RWPE2 (cell line): ENCODE results near the gene CEP55.
"Not testable (repeated sequence)": the region's sequence is repeated elsewhere in the genome, so short reads cannot be mapped to it uniquely, and the experiment has no call there.

Experiments used
- ATAC-seq: fragments of 200-7000 bp; cut with Tn5 transposase; 3 replicates; pipeline ENCODE4 v1.9.1; 2021; ENCODE audit warnings: low read depth
- DNase-seq: peaks from one replicate; pipeline ENCODE4 v3.0.0-alpha.2; 2020; ENCODE audit warnings: low spot score
- H3K27ac ChIP-seq: fragments of 450-650 bp; 2 replicates; pipeline ENCODE4 v1.5.1; 2017; ENCODE audit warnings: mild to moderate bottlenecking; ENCODE audit not compliant: poor library complexity, severe bottlenecking
- H3K27me3 ChIP-seq: fragments of 250-450 bp; sonication (Bioruptor Pico); 2 replicates; pipeline ENCODE4 v1.5.1; 2021; ENCODE audit warnings: mild to moderate bottlenecking, moderate library complexity; ENCODE audit not compliant: insufficient read depth, poor library complexity, severe bottlenecking
- H3K36me3 ChIP-seq: fragments of 250-450 bp; sonication (Bioruptor Pico); 2 replicates; pipeline ENCODE4 v1.5.1; 2020; ENCODE audit warnings: low read depth, mild to moderate bottlenecking, moderate library complexity
- H3K4me1 ChIP-seq: fragments of 250-450 bp; sonication (Bioruptor Pico); 2 replicates; pipeline ENCODE4 v1.5.1; 2021; ENCODE audit warnings: mild to moderate bottlenecking, moderate library complexity; ENCODE audit not compliant: insufficient read depth, poor library complexity, severe bottlenecking
- H3K4me3 ChIP-seq: fragments of 250-450 bp; sonication (Bioruptor Pico); 2 replicates; pipeline ENCODE4 v1.5.1; 2021; ENCODE audit warnings: mild to moderate bottlenecking, moderate library complexity; ENCODE audit not compliant: severe bottlenecking
- H3K9me3 ChIP-seq: fragments of 250-450 bp; sonication (Bioruptor Pico); 2 replicates; pipeline ENCODE4 v1.5.1; 2021; ENCODE audit warnings: mild to moderate bottlenecking, moderate library complexity; ENCODE audit not compliant: severe bottlenecking
- TF ChIP-seq, protein P1 (sequence below): fragments of 450-650 bp; IDR thresholded peaks from one replicate; pipeline ENCODE4 v1.5.1; 2017; ENCODE audit warnings: mild to moderate bottlenecking, moderate library complexity; ENCODE audit not compliant: poor library complexity, severe bottlenecking

Gene CEP55

GRCh38 chr10:93518531-93518930 is 22.1 kb downstream of the CEP55 start:
- H3K4me3 ChIP-seq: no peak overlapping the region
- peaks cover 77% of the 10 kb centered on the region for H3K36me3 ChIP-seq
- H3K9me3 ChIP-seq: no peaks in the 10 kb centered on the region
- no peak for DNase-seq
- TF ChIP-seq, protein P1, sequence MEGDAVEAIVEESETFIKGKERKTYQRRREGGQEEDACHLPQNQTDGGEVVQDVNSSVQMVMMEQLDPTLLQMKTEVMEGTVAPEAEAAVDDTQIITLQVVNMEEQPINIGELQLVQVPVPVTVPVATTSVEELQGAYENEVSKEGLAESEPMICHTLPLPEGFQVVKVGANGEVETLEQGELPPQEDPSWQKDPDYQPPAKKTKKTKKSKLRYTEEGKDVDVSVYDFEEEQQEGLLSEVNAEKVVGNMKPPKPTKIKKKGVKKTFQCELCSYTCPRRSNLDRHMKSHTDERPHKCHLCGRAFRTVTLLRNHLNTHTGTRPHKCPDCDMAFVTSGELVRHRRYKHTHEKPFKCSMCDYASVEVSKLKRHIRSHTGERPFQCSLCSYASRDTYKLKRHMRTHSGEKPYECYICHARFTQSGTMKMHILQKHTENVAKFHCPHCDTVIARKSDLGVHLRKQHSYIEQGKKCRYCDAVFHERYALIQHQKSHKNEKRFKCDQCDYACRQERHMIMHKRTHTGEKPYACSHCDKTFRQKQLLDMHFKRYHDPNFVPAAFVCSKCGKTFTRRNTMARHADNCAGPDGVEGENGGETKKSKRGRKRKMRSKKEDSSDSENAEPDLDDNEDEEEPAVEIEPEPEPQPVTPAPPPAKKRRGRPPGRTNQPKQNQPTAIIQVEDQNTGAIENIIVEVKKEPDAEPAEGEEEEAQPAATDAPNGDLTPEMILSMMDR: no peak
- no peak overlapping the region for H3K27ac ChIP-seq
- H3K4me1 ChIP-seq: no peaks in the 10 kb centered on the region
- no peaks in the 10 kb centered on the region for H3K27me3 ChIP-seq
- ATAC-seq: no peak

- Histone ChIP-seq H3K4me3 (no peak overlapping the region), H3K27me3 (no peaks in the 10 kb centered on the region), H3K4me1 (no peaks in the 10 kb centered on the region), H3K9me3 (no peaks in the 10 kb centered on the region), H3K27ac (no peak overlapping the region), H3K36me3 (no peaks in the 10 kb centered on the region)
- ATAC-seq: no peak
- no peak for DNase-seq
- TF ChIP-seq, protein P1: no peak
Measured at GRCh38 chr10:93535293-93535692, 38.9 kb downstream of the CEP55 start.

DNA sequence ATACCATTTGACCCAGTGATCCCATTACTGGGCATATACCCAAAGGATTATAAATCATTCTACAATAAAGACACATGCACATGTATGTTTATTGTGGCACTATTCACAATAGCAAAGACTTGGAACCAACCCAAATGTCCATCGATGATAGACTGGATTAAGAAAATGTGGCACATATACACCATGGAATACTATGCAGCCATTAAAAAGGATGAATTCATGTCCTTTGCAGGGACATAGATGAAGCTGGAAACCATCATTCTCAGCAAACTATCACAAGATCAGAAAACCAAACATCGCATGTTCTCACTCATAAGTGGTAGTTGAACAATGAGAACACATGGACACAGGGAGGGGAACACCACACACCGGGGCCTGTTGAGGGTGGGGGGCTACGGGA is 44.5 kb downstream of the CEP55 start:
- H3K27ac ChIP-seq, H3K36me3 ChIP-seq, ATAC-seq, H3K27me3 ChIP-seq, H3K9me3 ChIP-seq, H3K4me3 ChIP-seq, H3K4me1 ChIP-seq, DNase-seq: not testable (repeated sequence)

GRCh38 chr10:93541402-93542357 is 45.3 kb downstream of the CEP55 start:
- H3K27me3 ChIP-seq: no peaks in the 10 kb centered on the region
- no peaks in the 10 kb centered on the region for H3K36me3 ChIP-seq
- no peaks in the 10 kb centered on the region for H3K9me3 ChIP-seq
- DNase-seq (no peak), ATAC-seq (peak; percentile 77)
- H3K4me3 ChIP-seq: no peak overlapping the region
- H3K27ac ChIP-seq: no peak overlapping the region
- TF ChIP-seq, protein P1: peak; percentile 74
- no peaks in the 10 kb centered on the region for H3K4me1 ChIP-seq

- DNase-seq: no peak
- H3K4me3 ChIP-seq: no peak overlapping the region
- TF ChIP-seq, protein P1: peak; percentile 44
Measured at GRCh38 chr10:93542358-93542791, 46.0 kb downstream of the CEP55 start.

GRCh38 chr10:93546995-93547394 is 50.6 kb downstream of the CEP55 start:
- H3K9me3 ChIP-seq, H3K36me3 ChIP-seq, DNase-seq, H3K4me3 ChIP-seq, ATAC-seq, H3K27me3 ChIP-seq, H3K27ac ChIP-seq: not testable (repeated sequence)
- peaks cover 12% of the 10 kb centered on the region for H3K4me1 ChIP-seq

More at GRCh38 chr10:93542358-93542791, 46.0 kb downstream of the CEP55 start:
- Histone ChIP-seq H3K27me3 (no peaks in the 10 kb centered on the region), H3K36me3 (no peaks in the 10 kb centered on the region), H3K9me3 (no peaks in the 10 kb centered on the region), H3K4me1 (no peaks in the 10 kb centered on the region), H3K27ac (no peak overlapping the region)
- peak; percentile 70 for ATAC-seq
